Spleen (tissue), 11 donors: ENCODE results near the gene MYL10. TPM values are rescaled to one million over a fixed set of nuclear protein-coding genes. Genes with fewer than 3 reads are reported as not detected.
A peak's percentile ranks its signal among the peaks of the same experiment; 100 is the strongest.

Experiments
- DNase-seq: peaks from one replicate; pipeline ENCODE4 v3.0.0-alpha.2; 2020
- H3K27ac ChIP-seq, 8 donors: fragments of 200-600 bp; sonication (generic) in 7 of 8; 1 replicate in 4 of 8; 2 replicates in 4 of 8; pipeline versions ENCODE4 v1.5.0 to v1.8.0; 2016 to 2021; ENCODE audit warnings: inconsistent platforms in 4 of 8, mild to moderate bottlenecking in 4 of 8, moderate library complexity in 1 of 8
- H3K27me3 ChIP-seq, 7 donors: fragments of 200-600 bp; sonication (generic) in 6 of 7; replicated peaks in 1 of 7; 1 replicate in 4 of 7; 2 replicates in 3 of 7; pipeline versions ENCODE4 v1.5.0 to v1.8.0; 2016 to 2021; ENCODE audit warnings: inconsistent platforms in 3 of 7, mild to moderate bottlenecking in 1 of 7
- H3K36me3 ChIP-seq, 6 donors: fragments of 200-600 bp; sonication (generic) in 5 of 6; 1 replicate in 4 of 6; 2 replicates in 2 of 6; pipeline versions ENCODE4 v1.5.0 to v1.8.0; 2016 to 2021; ENCODE audit warnings: inconsistent platforms in 2 of 6
- H3K4me1 ChIP-seq, 6 donors: fragments of 200-600 bp; sonication (generic) in 5 of 6; 1 replicate in 3 of 6; 2 replicates in 3 of 6; pipeline versions ENCODE4 v1.5.0 to v1.8.0; 2016 to 2021; ENCODE audit warnings: inconsistent platforms in 3 of 6
- H3K4me3 ChIP-seq, 8 donors: fragments of 200-600 bp; sonication (generic) in 7 of 8; 1 replicate in 4 of 8; 2 replicates in 4 of 8; pipeline versions ENCODE4 v1.5.0 to v1.8.0; 2016 to 2021; ENCODE audit warnings: inconsistent platforms in 4 of 8, mild to moderate bottlenecking in 4 of 8, moderate library complexity in 2 of 8
- H3K9me3 ChIP-seq, 8 donors: fragments of 200-600 bp; sonication (generic) in 7 of 8; 1 replicate in 4 of 8; 2 replicates in 4 of 8; pipeline versions ENCODE4 v1.5.0 to v1.8.0; 2016 to 2021; ENCODE audit warnings: inconsistent platforms in 4 of 8
- CTCF ChIP-seq, 11 experiments: fragments of 200-600 bp in 7 of 11; fragments of 450-650 bp in 4 of 11; sonication (generic) in 4 of 11; IDR thresholded peaks in 8 of 11; conservative IDR thresholded peaks in 3 of 11; 1 replicate in 7 of 11; 2 replicates in 4 of 11; pipeline versions ENCODE4 v1.4.0 to v1.8.0; 2016 to 2021; ENCODE audit warnings: antibody characterized with exemption in 11 of 11, inconsistent platforms in 4 of 11, mild to moderate bottlenecking in 1 of 11
- POLR2A ChIP-seq, 3 donors: fragments of 450-650 bp; IDR thresholded peaks; one replicate each; pipeline ENCODE4 v1.5.1; 2017; ENCODE audit warnings: antibody characterized with exemption in 3 of 3, mild to moderate bottlenecking in 1 of 3
- POLR2AphosphoS5 ChIP-seq, 3 donors: sonication (generic); formaldehyde crosslinking; IDR thresholded peaks; one replicate each; pipeline ENCODE4 v1.5.1; 2017; ENCODE audit warnings: antibody characterized with exemption in 3 of 3
- WGBS, 5 donors: extraction: QIAGEN DNeasy Blood & Tissue Kit in 3 of 5; methylation state at CpG; one replicate each; pipeline versions ENCODE4 v1.1.5 to v1.1.7; 2013 to 2018; 5-methylcytosine and 5-hydroxymethylcytosine counted together
- intact Hi-C: fragments of 100-400 bp; cut with DNase I; formaldehyde crosslinking; loops from one replicate; pipeline ENCODE4 v1.15.0; 2023; ENCODE audit warnings: low total_unique reads
- polyA plus RNA-seq, 3 donors: library from polyadenylated mRNA; stranded (reverse); fragments of 200-250 nt; gene quantifications; one replicate each; pipeline ENCODE4 v1.2.1, GENCODE V29; 2013
- total RNA-seq, 7 donors: library from RNA; depleted of rRNA in 3 of 7; stranded (reverse); fragments of >200 nt in 3 of 7; fragmentation: NEBNext Ultra II Directional in 4 of 7; extraction: Animal tissue kit (Norgen Biotek cat#: 25700) in 4 of 7; gene quantifications; one replicate each; pipeline versions ENCODE4 v1.1.0 to v1.2.1, GENCODE V29; 2016 to 2021
- donor health status: healthy with polysubstance abuse.
- donor health status: DM: no; HTN: no; CAD: no; lungs with moderate emphysema.
- donor health status: DM: no; HTN: no; CAD: no.
- donor health status: Bipolar disorder and iron deficiency.
- donor health status: healthy.
- donor health status: DM: no; HTN: no; CAD: no.
- donor health status: DM: yes; HTN: yes; CAD: no.

MYL10 gene
- total and polyA plus RNA-seq, 10 donors: not detected

GRCh38 chr7:101612885-101613515 lies 16.1 kb downstream of the MYL10 start:
- Histone ChIP-seq H3K27me3 (peaks cover 0 to 40% (median 0%) of the 10 kb centered on the region in 7 donors), H3K9me3 (no peaks in the 10 kb centered on the region), H3K36me3 (no peaks in the 10 kb centered on the region), H3K27ac (no peak overlapping the region), H3K4me3 (no peak overlapping the region), H3K4me1 (no peaks in the 10 kb centered on the region)
- intact Hi-C loops: no loop called here
- DNase-seq: no peak
- 65 to 81% (median 72%) methylated on average over 13 of the region's 13 CpGs for WGBS, 5 donors
- TF ChIP-seq POLR2A (IDR thresholded peaks at IDR 0.05) (no peak), CTCF (IDR thresholded peaks at IDR 0.05 in 8 of 11, conservative IDR thresholded peaks at IDR 0.05 in 3 of 11) (no peak), POLR2AphosphoS5 (IDR thresholded peaks at IDR 0.05) (no peak)

DNA sequence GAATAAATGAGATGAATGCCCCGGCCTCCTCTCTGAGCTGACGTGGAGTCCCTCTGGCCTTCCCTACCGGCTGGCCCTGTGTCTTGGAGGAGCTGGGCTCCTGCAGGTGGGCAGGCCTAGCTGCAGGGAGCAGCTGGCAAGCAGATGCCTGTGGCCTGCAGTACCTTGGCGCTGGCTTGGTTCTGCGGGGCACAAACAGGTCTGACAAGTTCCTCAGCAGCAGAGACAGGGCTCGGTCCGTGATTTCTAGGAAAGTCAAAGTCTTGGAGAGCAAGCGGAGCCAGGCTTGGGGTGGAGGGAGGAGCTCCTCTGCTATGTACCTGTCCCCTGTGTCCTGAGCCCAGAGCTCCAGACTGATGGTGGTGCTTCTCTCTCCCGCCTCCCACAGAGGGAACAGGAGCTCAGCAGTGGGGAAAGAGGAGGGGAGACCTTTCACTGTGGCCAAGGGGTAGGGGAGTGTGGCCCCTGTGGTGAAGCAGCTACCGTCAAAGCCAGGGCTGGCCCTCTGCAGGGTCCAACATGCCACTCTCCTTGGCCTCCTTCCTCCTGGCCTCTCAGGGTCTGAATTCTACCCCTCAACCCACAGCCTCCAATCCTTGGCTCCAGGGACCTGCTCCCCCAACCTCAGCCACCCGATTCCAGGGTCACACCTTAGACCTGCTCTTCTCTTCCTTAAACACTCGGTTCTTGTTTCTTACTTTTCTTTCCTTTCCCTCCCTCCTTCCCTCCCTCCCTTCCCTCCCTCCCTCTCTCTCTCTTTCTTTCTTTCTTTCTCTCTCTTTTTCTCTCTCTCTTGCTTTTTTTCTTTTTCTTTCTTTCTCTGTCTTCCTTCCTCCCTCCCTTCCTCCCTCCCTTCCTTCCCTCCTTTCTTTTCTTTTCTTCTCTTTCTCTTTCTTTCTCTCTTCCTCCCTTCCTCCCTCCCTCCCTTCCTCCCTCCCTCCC lies 20.1 kb downstream of the MYL10 start:
- DNase-seq: peak; percentile 59
- Histone ChIP-seq H3K9me3 (no peaks in the 10 kb centered on the region), H3K36me3 (no peaks in the 10 kb centered on the region), H3K4me3 (no peak overlapping the region), H3K27ac (no peak overlapping the region), H3K27me3 (peaks cover 0 to 13% (median 0%) of the 10 kb centered on the region in 7 donors), H3K4me1 (no peaks in the 10 kb centered on the region)
- intact Hi-C loops: no loop called here
- WGBS, 5 donors: 71 to 83% (median 81%) methylated on average over 10 to 12 of the region's 12 CpGs
- TF ChIP-seq CTCF (IDR thresholded peaks at IDR 0.05 in 8 of 11, conservative IDR thresholded peaks at IDR 0.05 in 3 of 11) (no peak), POLR2A (IDR thresholded peaks at IDR 0.05) (no peak), POLR2AphosphoS5 (IDR thresholded peaks at IDR 0.05) (no peak)

DNA sequence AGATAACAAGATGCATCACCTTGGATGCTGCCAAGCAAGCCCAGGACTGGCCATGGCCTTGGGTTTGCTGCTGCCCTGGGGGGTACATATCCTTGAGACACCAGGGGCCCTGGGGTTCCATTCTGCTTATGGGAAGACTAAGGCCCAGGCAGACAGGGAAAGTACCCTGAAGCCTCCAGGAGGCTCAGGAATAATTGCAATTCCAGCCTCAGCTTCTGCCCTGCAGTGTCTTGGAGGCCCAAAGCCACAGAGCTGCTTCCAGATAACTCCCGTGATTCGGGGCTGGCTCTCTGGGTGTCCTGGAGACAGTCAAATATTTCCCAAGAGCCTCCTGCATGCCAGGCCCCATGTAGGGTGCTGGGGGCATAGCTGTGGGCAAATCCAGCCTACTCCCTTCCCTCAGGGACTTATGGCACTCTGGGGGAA lies 22.6 kb downstream of the MYL10 start:
- intact Hi-C loops: no loop called here
- no peaks in the 10 kb centered on the region for H3K9me3 ChIP-seq
- peak; percentile 52 for DNase-seq
- no peak for TF ChIP-seq CTCF (IDR thresholded peaks at IDR 0.05 in 8 of 11, conservative IDR thresholded peaks at IDR 0.05 in 3 of 11)
- no peak for TF ChIP-seq POLR2A (IDR thresholded peaks at IDR 0.05)
- TF ChIP-seq POLR2AphosphoS5 (IDR thresholded peaks at IDR 0.05): no peak
- peaks cover 0 to 6% (median 5%) of the 10 kb centered on the region in 6 donors for H3K4me1 ChIP-seq
- H3K36me3 ChIP-seq: no peaks in the 10 kb centered on the region
- H3K27ac ChIP-seq: no peak overlapping the region
- H3K27me3 ChIP-seq: peaks cover 0 to 14% (median 0%) of the 10 kb centered on the region in 7 donors
- H3K4me3 ChIP-seq: no peak overlapping the region
- WGBS, 5 donors: 78 to 100% (median 92%) methylated on average over 1 to 2 of the region's 2 CpGs
